Measurements from ENCODE around the gene INPP5J.
A peak's percentile ranks its signal among the peaks of the same experiment; 100 is the strongest.
"Not testable (repeated sequence)": the region's sequence is repeated elsewhere in the genome, so short reads cannot be mapped to it uniquely, and the experiment has no call there.

INPP5J gene

DNA sequence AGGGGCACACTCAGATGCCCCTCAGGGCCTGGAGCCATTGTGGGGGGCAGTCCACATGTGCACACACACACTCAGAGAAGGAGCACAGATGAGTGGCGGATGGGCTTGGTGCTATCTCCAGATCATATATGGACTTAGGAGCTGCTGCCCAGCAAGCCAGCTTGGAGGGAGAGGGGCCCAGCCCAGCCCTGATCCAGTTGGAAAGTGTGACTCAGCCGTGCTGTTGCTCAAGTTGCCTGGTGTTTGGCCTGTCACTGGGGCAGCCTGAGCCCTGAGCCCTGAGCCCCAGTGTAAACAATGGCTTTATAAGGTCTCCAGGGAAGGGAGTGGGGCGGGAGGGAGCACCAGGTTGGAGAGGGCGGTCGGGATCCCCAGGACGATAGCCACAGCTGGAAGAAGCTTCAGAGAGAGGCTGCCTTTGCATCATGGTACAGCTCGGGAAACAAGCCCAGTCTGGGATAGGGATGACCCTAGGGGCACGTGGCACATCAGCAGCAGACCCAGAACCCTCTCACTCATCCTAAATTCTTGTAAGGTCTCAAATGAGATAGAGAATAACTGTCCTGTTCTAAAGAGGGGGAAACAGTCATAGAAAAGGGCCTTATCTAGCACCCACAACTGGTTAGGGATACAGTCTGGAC lies 20.2 kb upstream of the INPP5J start:
- no peak for DNase-seq

GRCh38 chr22:31103111-31103510 lies 19.7 kb upstream of the INPP5J start:
- DNase-seq: no peak

- no peak for DNase-seq
Measured at GRCh38 chr22:31103899-31104694, 18.7 kb upstream of the INPP5J start.

GRCh38 chr22:31104869-31105268 lies 17.9 kb upstream of the INPP5J start:
- DNase-seq: peak in 1 of 2 donors; percentile 22

DNA sequence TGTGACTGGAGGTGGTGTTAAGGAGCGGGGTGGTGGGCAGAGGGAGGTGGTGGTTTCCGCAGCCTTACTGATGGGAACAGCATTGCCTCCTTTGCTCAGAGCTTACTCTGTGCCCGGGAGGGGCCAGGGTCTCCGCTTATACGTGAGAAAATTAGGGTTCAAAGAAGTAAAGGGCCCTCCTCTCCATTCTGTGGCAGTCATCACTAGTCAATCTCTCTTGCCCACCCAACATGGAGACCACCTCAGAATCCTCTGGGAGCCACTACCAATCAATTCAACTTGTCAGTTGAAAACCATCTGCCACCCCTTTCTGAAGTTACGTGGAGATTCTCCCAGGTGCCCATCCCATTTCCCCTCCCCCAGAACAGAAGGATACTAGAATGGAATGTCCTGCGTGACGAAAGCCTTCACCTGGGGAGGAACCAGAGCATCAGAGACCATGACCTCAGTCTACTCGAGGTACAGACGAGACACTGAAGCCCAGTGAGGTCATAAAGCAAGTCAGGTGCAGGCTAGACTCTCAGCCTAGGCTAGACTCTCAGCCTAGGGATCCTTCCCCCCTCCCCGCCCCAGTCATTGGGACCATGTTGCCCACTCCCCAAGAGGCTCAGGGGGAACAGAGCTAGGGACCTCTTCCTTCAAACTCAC lies 17.4 kb upstream of the INPP5J start:
- no peak for DNase-seq

GRCh38 chr22:31106001-31106571 lies 16.7 kb upstream of the INPP5J start:
- DNase-seq: no peak

DNA sequence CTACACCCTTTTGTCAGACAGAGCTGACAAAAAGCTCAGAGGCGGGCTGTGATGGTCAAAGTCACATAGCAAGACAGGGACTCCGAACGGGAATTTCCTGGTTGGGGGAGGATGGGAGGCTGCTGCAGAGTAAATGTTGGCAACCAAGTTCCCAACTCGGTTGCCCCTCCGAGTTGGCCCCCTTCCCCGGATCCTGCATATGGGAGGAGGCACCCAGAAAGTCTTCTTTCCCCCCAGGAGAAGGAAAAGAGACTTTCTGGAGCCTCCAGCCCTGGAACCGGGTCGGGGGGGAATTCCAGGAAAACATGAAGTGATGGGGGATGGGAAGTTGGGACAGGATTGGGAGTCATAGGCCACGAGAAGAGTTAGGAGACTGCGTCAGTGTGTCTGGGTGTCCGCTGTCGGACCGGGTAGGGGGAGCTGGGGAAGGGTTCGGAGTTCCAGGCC lies 16.0 kb upstream of the INPP5J start:
- no peak for DNase-seq

DNA sequence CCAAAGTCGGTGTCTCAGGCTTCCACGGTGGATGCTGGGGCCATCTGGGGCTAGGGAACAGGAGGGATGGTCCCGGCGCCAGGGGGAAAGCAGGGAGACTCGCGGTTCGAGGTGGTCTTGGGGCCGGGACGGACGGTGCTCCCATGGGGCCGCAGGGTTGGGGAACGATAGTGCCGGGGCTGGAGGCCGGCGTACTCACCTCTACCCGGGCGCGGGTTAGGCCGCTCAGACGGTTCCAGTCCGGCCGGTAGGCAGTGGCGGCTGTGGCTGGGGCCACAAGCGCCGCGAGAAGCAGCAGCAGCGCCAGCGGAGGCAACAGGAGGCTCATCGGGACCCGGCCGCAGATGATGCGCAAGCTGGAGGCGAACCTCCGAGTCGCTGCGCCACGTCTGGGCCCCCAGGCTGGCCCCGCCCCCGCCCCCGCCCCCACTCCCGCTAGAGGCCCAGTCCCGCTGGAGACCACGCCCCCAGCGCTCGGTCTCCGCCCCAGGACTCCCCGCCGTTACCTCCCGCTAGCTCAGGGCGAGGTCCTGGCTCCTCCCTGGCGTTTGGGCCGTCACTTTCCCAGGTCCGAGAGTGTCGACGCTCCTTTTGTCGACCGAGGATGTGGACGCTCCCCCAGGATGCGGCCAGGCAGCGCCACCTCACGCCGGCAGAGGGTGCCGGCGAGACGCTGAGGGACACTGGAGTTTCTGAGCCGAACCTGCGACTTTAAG lies 15.4 kb upstream of the INPP5J start, which contains the start of gene SELENOM:
TSS of gene SELENOM (minus strand) at position 391 of the 716 bp plus-strand sequence. CDS start at position 328, 63 bp downstream.
- DNase-seq: peak; percentile 91 to 92

- no peak for DNase-seq
Measured at GRCh38 chr22:31107894-31108218, 14.9 kb upstream of the INPP5J start.

- DNase-seq: not testable (repeated sequence)
Measured at GRCh38 chr22:31112547-31113091, 10.1 kb upstream of the INPP5J start.

DNA sequence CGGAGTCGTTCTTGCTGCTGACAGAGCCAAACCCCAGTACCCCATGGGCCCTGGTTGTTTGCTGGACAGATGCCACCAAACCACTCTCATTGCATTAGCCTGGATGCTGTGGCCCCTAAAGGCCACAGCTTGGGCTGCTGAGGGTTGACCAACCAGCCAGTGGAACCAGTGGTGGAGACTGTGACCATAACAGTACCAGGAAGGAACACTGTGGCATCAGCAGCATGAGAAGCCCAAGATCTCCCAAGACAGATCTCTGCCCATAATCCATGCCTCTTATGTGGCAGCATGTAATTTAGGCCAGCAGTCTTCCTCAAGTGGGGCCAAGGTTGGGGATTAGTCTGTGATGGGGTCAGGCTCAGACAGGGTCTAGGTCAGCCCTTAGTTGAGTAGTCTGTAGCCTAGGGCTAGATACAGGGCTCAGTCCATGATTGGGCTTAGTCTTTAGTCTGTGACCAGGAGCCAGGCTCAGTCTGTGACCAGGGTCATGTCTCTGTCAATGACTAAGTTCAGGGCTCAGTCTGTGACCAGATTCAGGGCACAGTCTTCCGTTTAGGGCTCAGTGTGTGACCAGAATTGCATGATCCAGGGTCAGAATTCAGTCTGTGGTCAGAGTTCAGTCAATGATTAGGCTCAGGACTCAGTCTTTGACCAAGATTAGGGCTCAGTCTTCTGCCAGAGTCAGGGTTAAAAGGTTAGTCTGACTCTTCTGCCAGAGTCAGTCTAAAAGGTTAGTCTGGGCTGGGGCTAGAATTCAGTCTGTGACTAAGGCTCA lies 4.5 kb upstream of the INPP5J start:
- no peak for DNase-seq

- no peak for DNase-seq
Measured at GRCh38 chr22:31119026-31119717, 3.6 kb upstream of the INPP5J start.

GRCh38 chr22:31120230-31120629 lies 2.5 kb upstream of the INPP5J start:
- no peak for DNase-seq

DNA sequence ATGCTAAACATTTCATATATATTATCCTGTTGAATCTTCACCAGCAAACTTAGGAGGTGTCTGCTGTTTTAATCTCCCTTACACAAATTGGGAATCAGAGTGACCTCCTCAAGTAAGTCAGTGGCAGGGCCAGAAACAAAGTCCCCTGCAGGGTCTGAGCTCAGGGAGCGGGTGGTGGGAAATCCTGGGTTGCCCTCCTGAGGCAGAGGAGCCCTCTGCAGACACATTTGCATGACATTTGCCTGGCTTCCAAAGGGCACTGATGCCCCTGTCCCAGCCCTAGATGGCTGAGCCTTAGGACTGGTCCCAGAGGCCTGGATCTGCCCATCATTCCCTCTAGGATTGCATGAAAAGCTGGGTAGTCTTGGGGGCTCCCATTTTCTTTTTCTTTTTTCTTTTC lies 2.1 kb upstream of the INPP5J start:
- no peak for DNase-seq

GRCh38 chr22:31121403-31121802 lies 1.4 kb upstream of the INPP5J start:
- DNase-seq: no peak

DNA sequence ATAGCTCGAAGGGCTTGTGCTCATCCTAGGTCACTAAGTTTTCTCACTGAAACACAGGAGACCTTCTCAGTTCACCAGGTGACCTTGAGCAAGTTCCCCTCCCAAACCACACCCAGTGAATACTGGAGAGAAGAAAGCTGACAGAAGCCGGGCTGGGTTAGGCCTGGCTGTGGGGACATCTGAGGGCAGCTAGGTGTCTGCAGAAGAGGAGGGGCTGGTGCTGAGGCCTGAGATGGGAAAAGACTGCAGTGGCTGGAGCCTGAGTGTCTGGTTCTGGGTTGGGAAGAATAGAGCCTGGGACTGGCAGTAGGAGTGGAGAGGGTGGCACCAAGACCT lies 602 bp upstream of the INPP5J start:
- no peak for DNase-seq

- DNase-seq: no peak
Measured at GRCh38 chr22:31123292-31123602, 481 bp downstream of the INPP5J start.

GRCh38 chr22:31124290-31124689 lies 1.5 kb downstream of the INPP5J start:
- no peak for DNase-seq

DNA sequence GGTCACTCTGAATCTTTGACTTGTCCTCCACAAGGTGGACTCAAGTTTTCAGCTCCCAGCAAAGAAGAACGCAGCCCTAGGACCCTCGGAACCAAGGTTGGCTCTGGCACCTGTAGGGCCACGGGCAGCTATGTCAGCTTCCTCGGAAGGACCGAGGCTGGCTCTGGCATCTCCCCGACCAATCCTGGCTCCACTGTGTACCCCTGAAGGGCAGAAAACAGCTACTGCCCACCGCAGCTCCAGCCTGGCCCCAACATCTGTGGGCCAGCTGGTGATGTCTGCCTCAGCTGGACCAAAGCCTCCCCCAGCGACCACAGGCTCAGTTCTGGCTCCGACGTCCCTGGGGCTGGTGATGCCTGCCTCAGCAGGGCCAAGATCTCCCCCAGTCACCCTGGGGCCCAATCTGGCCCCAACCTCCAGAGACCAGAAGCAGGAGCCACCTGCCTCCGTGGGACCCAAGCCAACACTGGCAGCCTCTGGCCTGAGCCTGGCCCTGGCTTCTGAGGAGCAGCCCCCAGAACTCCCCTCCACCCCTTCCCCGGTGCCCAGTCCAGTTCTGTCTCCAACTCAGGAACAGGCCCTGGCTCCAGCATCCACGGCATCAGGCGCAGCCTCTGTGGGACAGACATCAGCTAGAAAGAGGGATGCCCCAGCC lies 2.2 kb downstream of the INPP5J start:
- no peak for DNase-seq

- DNase-seq: no peak
Measured at GRCh38 chr22:31125521-31126117, 2.9 kb downstream of the INPP5J start.
